Stimulated activated CD8-positive, alpha-beta memory T cell treated with anti-CD3 and anti-CD28 coated beads, Interleukin-12 subunit alpha, Interleukin-12 subunit beta, amount 100 ng/mL, for 1 hour (primary cell): ENCODE measurements around the gene CIRBP.

Experiments used
- DNase-seq: peaks from one replicate; pipeline ENCODE4 v3.0.0-alpha.2; 2020; ENCODE audit warnings: low read depth

CIRBP gene

GRCh38 chr19:1280636-1281568 lies 11.8 kb downstream of the CIRBP start:
- DNase-seq = no peak

- DNase-seq = no peak
Observed at GRCh38 chr19:1281569-1282287, 12.6 kb downstream of the CIRBP start.

GRCh38 chr19:1282588-1283206 lies 13.6 kb downstream of the CIRBP start:
- DNase-seq = no peak

- DNase-seq = no peak
Observed at GRCh38 chr19:1283207-1283916, 14.2 kb downstream of the CIRBP start.

GRCh38 chr19:1283917-1284292 lies 14.8 kb downstream of the CIRBP start:
- DNase-seq = no peak

- no peak for DNase-seq
Observed at GRCh38 chr19:1284293-1284978, 15.3 kb downstream of the CIRBP start.

- no peak for DNase-seq
Observed at GRCh38 chr19:1284979-1285736, 16.0 kb downstream of the CIRBP start.

GRCh38 chr19:1285737-1286360 lies 16.7 kb downstream of the CIRBP start, which contains the start of gene EFNA2:
EFNA2 (plus strand) TSS chr19:1285873; CDS start chr19:1286169, 296 bp downstream.
- DNase-seq = no peak

- no peak for DNase-seq
Observed at GRCh38 chr19:1286487-1287353, 17.6 kb downstream of the CIRBP start.

GRCh38 chr19:1287354-1288225 lies 18.5 kb downstream of the CIRBP start:
- no peak for DNase-seq

GRCh38 chr19:1288226-1288612 lies 19.1 kb downstream of the CIRBP start:
- DNase-seq = no peak

- DNase-seq = no peak
Observed at GRCh38 chr19:1288833-1289685, 19.9 kb downstream of the CIRBP start.

GRCh38 chr19:1289686-1290025 lies 20.5 kb downstream of the CIRBP start:
- no peak for DNase-seq

GRCh38 chr19:1290196-1290702 lies 21.1 kb downstream of the CIRBP start:
- no peak for DNase-seq

- no peak for DNase-seq
Observed at GRCh38 chr19:1290703-1291651, 21.8 kb downstream of the CIRBP start.
